Endothelial cell of umbilical vein (primary cell): ENCODE data around the gene NHP2. TPM values are rescaled to one million over a fixed set of nuclear protein-coding genes. Genes with fewer than 3 reads are reported as not detected.

Experiments used
- BruUV-seq: library from RNA; stranded (reverse); fragments of 400-500 nt; replicated peaks from 2 replicates; lab custom pipeline; 2021; lab: Mats Ljungman, UMichigan
- CTCF ChIA-PET: fragments of 300-600, 350-600 bp; sonication (Branson Sonifier 250); formaldehyde crosslinking; loops from one replicate; lab custom pipeline; 2021; ENCODE audit warnings: antibody characterized with exemption, inconsistent platforms; lab: Charles Lee
- POLR2A ChIA-PET: fragments of 300-600, 350-600 bp; sonication (Branson Sonifier 250); formaldehyde crosslinking; loops from one replicate; lab custom pipeline; 2021; ENCODE audit warnings: antibody characterized with exemption, inconsistent platforms; lab: Charles Lee
- DNase-seq: peaks from one replicate; pipeline ENCODE4 v3.0.0-alpha.2; 2011; ENCODE audit warnings: low read depth, low spot score
- FAIRE-seq: peaks from 2 replicates; lab custom pipeline; 2011; peaks lifted over from hg19 to GRCh38; lab: Jason Lieb, UNC
- H2AFZ ChIP-seq: 2 replicates; pipeline ENCODE4 v1.6.0; 2012; ENCODE audit warnings: low read depth, low read length, control low read depth, inconsistent platforms
- H3K27ac ChIP-seq: 2 replicates; pipeline ENCODE4 v1.5.1; 2011; ENCODE audit warnings: low read depth, mild to moderate bottlenecking, control low read depth, low read length, moderate library complexity; ENCODE audit not compliant: insufficient read depth
- H3K27me3 ChIP-seq, 2 experiments: 2 replicates each; pipeline versions ENCODE4 v1.6.0 to v1.6.1; 2011; ENCODE audit warnings: low read length in 2 of 2, mixed read lengths in 1 of 2; ENCODE audit not compliant: control insufficient read depth in 2 of 2, insufficient read depth in 2 of 2
- H3K36me3 ChIP-seq, 2 experiments: 2 replicates in 1 of 2; 3 replicates in 1 of 2; pipeline ENCODE4 v1.5.1; 2011; ENCODE audit warnings: low read length in 2 of 2, mild to moderate bottlenecking in 1 of 2, moderate library complexity in 1 of 2; ENCODE audit not compliant: control insufficient read depth in 2 of 2, insufficient read depth in 2 of 2; ENCODE audit errors: extremely low read depth in 1 of 2
- H3K4me1 ChIP-seq: 3 replicates; pipeline ENCODE4 v1.5.1; 2011; ENCODE audit warnings: mild to moderate bottlenecking, low read length; ENCODE audit not compliant: control insufficient read depth, insufficient read depth; ENCODE audit errors: extremely low read depth
- H3K4me2 ChIP-seq: 2 replicates; pipeline ENCODE4 v1.6.1; 2011; ENCODE audit warnings: low read length, control low read depth, mixed read lengths; ENCODE audit not compliant: insufficient read depth
- H3K4me3 ChIP-seq, 3 experiments: fragments of 200-600 bp in 1 of 3; sonication (generic), shearing (Covaris generic) in 1 of 3; replicated peaks in 1 of 3; 2 replicates each; pipeline ENCODE4 v1.5.1; 2011 to 2016; ENCODE audit warnings: control low read depth in 3 of 3, low read length in 3 of 3, mild to moderate bottlenecking in 2 of 3, inconsistent platforms in 1 of 3, low read depth in 1 of 3, moderate library complexity in 1 of 3; ENCODE audit not compliant: insufficient read depth in 1 of 3
- H3K79me2 ChIP-seq: 2 replicates; pipeline ENCODE4 v1.6.0; 2012; ENCODE audit warnings: low read length, inconsistent platforms; ENCODE audit not compliant: control insufficient read depth, insufficient read depth
- H3K9ac ChIP-seq: replicated peaks from 2 replicates; pipeline ENCODE3; 2011; ENCODE audit warnings: low read length, control low read depth; ENCODE audit not compliant: insufficient read depth; ENCODE audit errors: extremely low read depth
- H3K9me1 ChIP-seq: replicated peaks from 3 replicates; pipeline ENCODE4 v1.6.0; 2011; ENCODE audit warnings: mild to moderate bottlenecking, low read length; ENCODE audit not compliant: control insufficient read depth, insufficient read depth; ENCODE audit errors: extremely low read depth
- H3K9me3 ChIP-seq: replicated peaks from 2 replicates; pipeline ENCODE4 v1.5.1; 2012; ENCODE audit warnings: low read length, inconsistent platforms; ENCODE audit not compliant: control insufficient read depth, insufficient read depth
- H4K20me1 ChIP-seq: replicated peaks from 2 replicates; pipeline ENCODE3; 2011; ENCODE audit warnings: mild to moderate bottlenecking, low read length; ENCODE audit not compliant: control insufficient read depth, insufficient read depth; ENCODE audit errors: extremely low read depth
- EZH2 ChIP-seq: IDR thresholded peaks from 2 replicates; pipeline ENCODE4 v1.6.1; 2012; ENCODE audit warnings: borderline replicate concordance, low read depth, mild to moderate bottlenecking, moderate library complexity, low read length, inconsistent platforms; ENCODE audit not compliant: severe bottlenecking
- FOS ChIP-seq: IDR thresholded peaks from 2 replicates; pipeline ENCODE4 v1.6.1; 2011; ENCODE audit warnings: mild to moderate bottlenecking, low read length, moderate library complexity, borderline replicate concordance; ENCODE audit not compliant: insufficient read depth
- GATA2 ChIP-seq: IDR thresholded peaks from 2 replicates; pipeline ENCODE4 v1.7.0; 2011; ENCODE audit warnings: low read depth, mild to moderate bottlenecking, moderate library complexity, mixed read lengths, low read length; ENCODE audit not compliant: insufficient read length, insufficient read depth
- MYC ChIP-seq: IDR thresholded peaks from one replicate; pipeline ENCODE4 v1.6.1; 2011; ENCODE audit warnings: mild to moderate bottlenecking, low read depth, low read length
- POLR2A ChIP-seq: IDR thresholded peaks from 2 replicates; pipeline ENCODE4 v1.6.1; 2012; ENCODE audit warnings: low read depth, mild to moderate bottlenecking, control low read depth, low read length
- POLR2AphosphoS5 ChIP-seq: IDR thresholded peaks from 2 replicates; pipeline ENCODE4 v1.6.1; 2012; ENCODE audit warnings: low read depth, mild to moderate bottlenecking, control low read depth, low read length, moderate library complexity; ENCODE audit not compliant: insufficient read depth
- dilution Hi-C: fragments of 300-500 bp; cut with MboI; formaldehyde crosslinking; loops from one replicate; pipeline ENCODE4 v1.15.0; 2019; ENCODE audit warnings: low sequenced_read_pairs; ENCODE audit not compliant: extremely low pct_ligation_motif_present
- intact Hi-C: fragments of 100-400 bp; cut with micrococcal nuclease; formaldehyde crosslinking; loops from one replicate; pipeline ENCODE4 v1.10.0; 2022
- polyA plus RNA-seq, 4 experiments: library from polyadenylated mRNA; depleted of rRNA in 3 of 4; stranded (reverse) in 3 of 4; unstranded in 1 of 4; fragments of >200 nt; gene quantifications; 2 replicates each; pipeline versions ENCODE4 v1.2.1 to v1.2.3, GENCODE V29; 2011 to 2012; ENCODE audit warnings: missing spikeins in 1 of 4
- total RNA-seq: library from RNA; stranded (reverse); gene quantifications from 2 replicates; pipeline ENCODE4 v1.2.3, GENCODE V29; 2021
- TF ChIP-seq, protein P1 (sequence below), 2 donors: IDR thresholded peaks; 1 replicate in 1 of 2; 2 replicates in 1 of 2; pipeline ENCODE4 v1.5.1; 2011; ENCODE audit warnings: low read length in 2 of 2, mild to moderate bottlenecking in 2 of 2, moderate library complexity in 2 of 2, control low read depth in 1 of 2, inconsistent platforms in 1 of 2, low read depth in 1 of 2; ENCODE audit not compliant: insufficient read depth in 1 of 2; ENCODE audit errors: extremely low read depth in 1 of 2
- TF ChIP-seq, protein P2 (sequence below): IDR thresholded peaks from 2 replicates; pipeline ENCODE4 v1.6.1; 2011; ENCODE audit not compliant: insufficient read depth, insufficient read length

Gene NHP2
- total and polyA plus RNA-seq, 2 donors (not counting 3 experiments of a cell fraction or from before 2014, with no cell fraction given) = 205 to 220 TPM

DNA sequence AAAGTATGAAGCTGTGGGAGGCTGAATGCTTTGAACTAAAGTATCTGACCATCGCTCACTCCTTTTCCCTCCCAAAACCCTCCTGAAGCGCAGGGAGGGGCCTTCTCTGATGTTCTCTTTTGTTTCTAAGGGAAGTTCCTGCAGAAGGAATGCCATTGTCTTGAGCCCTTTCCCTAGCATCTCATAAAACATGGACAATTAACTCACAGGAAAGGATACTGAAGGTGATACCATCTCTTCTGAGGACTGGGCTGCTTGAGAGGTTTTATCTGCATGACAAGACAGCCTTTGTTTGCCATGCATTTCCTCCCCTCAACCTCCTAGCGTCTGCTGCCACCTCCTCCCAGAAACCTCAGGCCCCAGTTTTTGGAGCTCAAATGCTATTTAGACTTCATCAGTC, 27.1 kb downstream of the NHP2 start:
- ChIA-PET POLR2A (no interaction called here), CTCF (interaction anchor here (1.0 to 1.3 kb wide), 3 partner anchors 11 to 50 kb away, joined by 3 to 7 read pairs (median 3); no protein-coding TSS in a partner anchor)
- BruUV-seq = TSS peak; percentile 3
- Histone ChIP-seq H3K9ac (no peak overlapping the region), H3K9me1 (no peaks in the 10 kb centered on the region), H3K27me3 (no peaks in the 10 kb centered on the region), H3K36me3 (peaks cover 0 to 6% of the 10 kb centered on the region in 2 experiments), H3K79me2 (no peaks in the 10 kb centered on the region), H4K20me1 (no peaks in the 10 kb centered on the region), H3K4me1 (peaks cover 11% of the 10 kb centered on the region), H3K27ac (no peak overlapping the region), H3K9me3 (no peaks in the 10 kb centered on the region), H3K4me3 (no peak overlapping the region), H2AFZ (no peak overlapping the region), H3K4me2 (no peak overlapping the region)
- TF ChIP-seq POLR2A (no peak), POLR2AphosphoS5 (no peak), MYC (no peak), EZH2 (no peak), FOS (no peak), GATA2 (peak; percentile 16)
- TF ChIP-seq, protein P1, sequence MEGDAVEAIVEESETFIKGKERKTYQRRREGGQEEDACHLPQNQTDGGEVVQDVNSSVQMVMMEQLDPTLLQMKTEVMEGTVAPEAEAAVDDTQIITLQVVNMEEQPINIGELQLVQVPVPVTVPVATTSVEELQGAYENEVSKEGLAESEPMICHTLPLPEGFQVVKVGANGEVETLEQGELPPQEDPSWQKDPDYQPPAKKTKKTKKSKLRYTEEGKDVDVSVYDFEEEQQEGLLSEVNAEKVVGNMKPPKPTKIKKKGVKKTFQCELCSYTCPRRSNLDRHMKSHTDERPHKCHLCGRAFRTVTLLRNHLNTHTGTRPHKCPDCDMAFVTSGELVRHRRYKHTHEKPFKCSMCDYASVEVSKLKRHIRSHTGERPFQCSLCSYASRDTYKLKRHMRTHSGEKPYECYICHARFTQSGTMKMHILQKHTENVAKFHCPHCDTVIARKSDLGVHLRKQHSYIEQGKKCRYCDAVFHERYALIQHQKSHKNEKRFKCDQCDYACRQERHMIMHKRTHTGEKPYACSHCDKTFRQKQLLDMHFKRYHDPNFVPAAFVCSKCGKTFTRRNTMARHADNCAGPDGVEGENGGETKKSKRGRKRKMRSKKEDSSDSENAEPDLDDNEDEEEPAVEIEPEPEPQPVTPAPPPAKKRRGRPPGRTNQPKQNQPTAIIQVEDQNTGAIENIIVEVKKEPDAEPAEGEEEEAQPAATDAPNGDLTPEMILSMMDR (IDR thresholded peaks at IDR 0.05; ENCODE audit: extremely low read depth in 1 of 2, insufficient read depth in 1 of 2, low read depth in 1 of 2, low read length in 2 of 2) = no peak
- TF ChIP-seq, protein P2, sequence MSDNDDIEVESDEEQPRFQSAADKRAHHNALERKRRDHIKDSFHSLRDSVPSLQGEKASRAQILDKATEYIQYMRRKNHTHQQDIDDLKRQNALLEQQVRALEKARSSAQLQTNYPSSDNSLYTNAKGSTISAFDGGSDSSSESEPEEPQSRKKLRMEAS = no peak
- DNase-seq (no peak), FAIRE-seq (peak; percentile 91)
- dilution Hi-C loops (no loop called here), intact Hi-C loops (loop anchor here (1.0 kb wide), 1 partner anchor 8 kb away; no protein-coding TSS in a partner anchor)
